Right renal cortex interstitium (tissue), 3 donors: Measurements from ENCODE around the gene MED15. TPM values are rescaled to one million over a fixed set of nuclear protein-coding genes. Genes with fewer than 3 reads are reported as not detected.
A peak's percentile ranks its signal among the peaks of the same experiment; 100 is the strongest.
"Not testable (repeated sequence)": the region's sequence is repeated elsewhere in the genome, so short reads cannot be mapped to it uniquely, and the experiment has no call there.

Experiments
- DNase-seq, 3 donors: peaks; one replicate each; pipeline ENCODE4 v3.0.0-alpha.2; 2013; ENCODE audit warnings: low read depth in 3 of 3, low spot score in 2 of 3
- polyA plus RNA-seq, 3 donors: library from polyadenylated mRNA; unstranded; fragments of 120-200 nt; gene quantifications; one replicate each; pipeline ENCODE4 v1.2.1, GENCODE V29; 2013; ENCODE audit not compliant: insufficient read length in 3 of 3

MED15 gene, protein sequence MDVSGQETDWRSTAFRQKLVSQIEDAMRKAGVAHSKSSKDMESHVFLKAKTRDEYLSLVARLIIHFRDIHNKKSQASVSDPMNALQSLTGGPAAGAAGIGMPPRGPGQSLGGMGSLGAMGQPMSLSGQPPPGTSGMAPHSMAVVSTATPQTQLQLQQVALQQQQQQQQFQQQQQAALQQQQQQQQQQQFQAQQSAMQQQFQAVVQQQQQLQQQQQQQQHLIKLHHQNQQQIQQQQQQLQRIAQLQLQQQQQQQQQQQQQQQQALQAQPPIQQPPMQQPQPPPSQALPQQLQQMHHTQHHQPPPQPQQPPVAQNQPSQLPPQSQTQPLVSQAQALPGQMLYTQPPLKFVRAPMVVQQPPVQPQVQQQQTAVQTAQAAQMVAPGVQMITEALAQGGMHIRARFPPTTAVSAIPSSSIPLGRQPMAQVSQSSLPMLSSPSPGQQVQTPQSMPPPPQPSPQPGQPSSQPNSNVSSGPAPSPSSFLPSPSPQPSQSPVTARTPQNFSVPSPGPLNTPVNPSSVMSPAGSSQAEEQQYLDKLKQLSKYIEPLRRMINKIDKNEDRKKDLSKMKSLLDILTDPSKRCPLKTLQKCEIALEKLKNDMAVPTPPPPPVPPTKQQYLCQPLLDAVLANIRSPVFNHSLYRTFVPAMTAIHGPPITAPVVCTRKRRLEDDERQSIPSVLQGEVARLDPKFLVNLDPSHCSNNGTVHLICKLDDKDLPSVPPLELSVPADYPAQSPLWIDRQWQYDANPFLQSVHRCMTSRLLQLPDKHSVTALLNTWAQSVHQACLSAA
- 10 to 100 TPM; 31.5 to 38.0 (median 35.1) TPM for polyA plus RNA-seq

DNA sequence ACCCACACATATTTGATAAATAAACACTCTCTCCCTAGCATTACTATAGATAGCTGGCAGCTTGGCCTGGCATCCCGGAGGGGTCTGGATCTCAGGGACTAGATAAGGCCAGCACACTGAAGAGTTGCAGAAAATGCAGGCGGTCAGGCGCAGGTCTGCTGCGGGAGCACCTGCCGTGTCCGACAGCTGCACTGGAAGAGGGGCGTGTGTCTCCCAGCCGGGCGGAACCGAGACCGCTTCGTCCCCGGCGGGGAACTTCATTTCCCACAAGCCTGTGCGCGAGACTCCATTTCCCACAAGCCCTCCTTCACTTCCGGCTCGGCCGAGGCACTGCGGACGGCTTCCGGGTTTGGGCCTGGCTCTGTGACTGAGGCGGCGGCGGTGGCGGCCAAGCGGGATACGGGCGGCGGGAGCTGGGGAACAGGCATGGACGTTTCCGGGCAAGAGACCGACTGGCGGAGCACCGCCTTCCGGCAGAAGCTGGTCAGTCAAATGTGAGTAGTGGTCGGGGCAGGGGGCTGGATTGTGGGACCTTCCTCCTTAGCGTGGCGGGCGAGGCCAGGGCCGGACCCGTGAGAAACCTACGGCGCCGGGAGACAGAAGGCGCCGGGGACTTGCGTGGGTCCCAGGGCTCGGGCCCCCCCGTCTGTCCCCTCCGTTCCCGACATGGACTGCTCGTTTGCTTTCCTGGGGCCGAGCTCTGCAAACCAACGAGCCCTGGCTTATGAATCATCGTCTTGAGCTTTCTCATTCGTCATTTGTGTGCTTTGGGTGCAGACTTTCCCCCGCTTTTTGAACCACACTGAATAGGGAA is at the start of gene MED15:
MED15 (plus strand) TSS at position 358 of the 814 bp plus-strand sequence; CDS start at position 427, 69 bp downstream.
- peak in 1 of 3 donors; percentile 71 for DNase-seq

DNA sequence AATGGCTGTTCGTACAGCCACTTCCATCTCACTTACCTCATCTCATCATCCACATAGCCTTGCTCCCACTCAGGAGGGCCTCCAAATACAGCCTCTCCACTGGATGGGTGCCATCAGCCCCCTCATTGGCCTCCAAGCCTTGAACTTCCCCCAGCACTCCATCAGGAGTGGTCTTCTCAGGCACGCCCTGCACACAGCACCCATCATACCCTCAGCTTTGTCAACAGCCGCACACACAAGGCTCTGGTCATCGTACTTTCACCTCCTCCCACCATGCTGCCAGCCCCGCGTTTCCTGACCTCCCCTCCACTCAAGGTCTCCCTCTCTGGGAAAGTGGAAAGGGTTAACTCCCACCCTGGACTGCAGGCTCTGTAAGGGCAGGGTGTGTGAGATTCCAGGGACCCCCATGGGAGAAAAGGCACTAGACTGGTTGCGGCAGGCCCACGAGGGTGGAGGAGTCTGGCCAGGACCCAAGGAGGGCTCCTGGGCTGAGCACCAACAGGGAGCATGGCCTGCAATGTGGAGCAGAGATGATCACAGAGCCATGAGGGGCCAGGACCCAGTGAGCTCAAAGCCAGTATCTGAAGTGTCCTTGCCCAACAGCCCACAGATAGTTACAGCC is 48.8 kb upstream of the MED15 start:
- no peak for DNase-seq

DNA sequence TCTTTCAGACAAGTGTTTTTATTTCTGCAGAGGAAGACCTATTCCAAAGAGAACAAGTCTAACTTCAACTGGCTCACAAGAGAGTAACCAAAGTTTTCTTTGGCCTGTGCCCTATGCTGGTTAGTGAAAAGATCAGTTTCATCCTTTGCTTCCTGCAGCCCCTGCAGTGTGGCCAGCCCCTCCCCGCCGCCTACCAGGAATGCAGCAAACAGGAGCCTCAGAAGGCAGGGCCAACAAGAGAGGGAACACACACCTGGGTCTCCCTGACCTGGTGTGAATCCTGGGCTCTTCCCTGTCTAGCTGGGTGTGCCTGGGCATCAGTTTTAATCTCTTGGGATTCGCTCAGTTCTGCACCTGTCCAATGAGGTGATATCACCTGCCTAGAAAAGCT is 48.3 kb upstream of the MED15 start:
- DNase-seq: no peak

DNA sequence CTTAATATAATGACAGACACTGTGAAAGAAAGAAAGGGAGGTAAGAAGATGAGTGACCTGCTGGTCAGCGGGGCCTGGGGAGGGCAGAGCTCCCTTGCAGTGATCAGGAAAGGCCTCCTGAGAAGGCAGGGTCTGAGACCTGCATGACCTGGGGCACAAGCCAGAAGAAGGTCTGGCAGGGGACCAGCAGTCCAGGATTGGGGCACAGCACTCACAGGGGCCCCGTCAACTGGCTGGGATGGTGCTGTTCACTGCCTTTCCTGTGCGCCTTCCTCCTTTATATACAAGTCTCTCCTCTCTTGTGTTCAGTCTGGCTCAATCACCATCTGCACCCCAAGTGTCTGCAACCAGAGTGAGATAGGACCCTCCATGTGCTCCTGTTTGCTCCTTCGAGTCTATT is 47.5 kb upstream of the MED15 start:
- DNase-seq: no peak

DNA sequence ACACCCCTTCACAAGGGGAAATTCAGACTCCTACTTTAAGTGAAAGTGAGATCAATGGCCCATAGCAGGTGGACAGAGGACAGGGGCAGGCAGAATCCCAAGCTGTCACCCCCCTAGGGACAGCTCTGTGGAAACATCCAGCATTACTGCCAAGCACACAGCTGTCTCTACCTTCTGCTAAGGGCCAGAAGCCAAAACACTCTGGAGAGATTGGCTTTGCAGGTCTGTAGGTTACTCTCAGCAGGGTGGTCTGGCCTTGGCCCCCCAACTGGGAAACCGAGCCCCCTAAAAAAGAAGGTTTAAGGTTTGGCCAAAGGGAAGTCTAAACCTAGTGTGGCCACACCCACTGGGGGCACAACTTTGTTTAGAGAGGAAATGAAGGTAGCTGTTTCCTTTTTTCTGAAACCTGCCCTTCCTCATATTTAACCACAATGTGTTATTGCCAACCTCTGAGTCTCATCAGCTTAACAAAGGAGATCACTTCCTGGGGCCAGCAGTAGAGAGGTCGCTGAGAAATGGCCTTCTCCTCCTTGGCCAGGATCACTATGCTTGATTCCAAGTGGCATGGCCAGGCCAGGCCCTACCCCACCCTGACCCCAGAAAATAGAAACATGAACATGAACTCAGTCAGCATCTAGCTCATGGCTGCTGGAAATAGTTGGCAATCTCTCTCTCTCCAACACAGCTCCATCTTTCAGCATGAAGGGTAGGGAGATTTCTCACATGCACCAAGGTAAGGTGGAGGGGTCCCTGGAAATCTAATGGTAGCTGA is 43.9 kb upstream of the MED15 start:
- DNase-seq: no peak

DNA sequence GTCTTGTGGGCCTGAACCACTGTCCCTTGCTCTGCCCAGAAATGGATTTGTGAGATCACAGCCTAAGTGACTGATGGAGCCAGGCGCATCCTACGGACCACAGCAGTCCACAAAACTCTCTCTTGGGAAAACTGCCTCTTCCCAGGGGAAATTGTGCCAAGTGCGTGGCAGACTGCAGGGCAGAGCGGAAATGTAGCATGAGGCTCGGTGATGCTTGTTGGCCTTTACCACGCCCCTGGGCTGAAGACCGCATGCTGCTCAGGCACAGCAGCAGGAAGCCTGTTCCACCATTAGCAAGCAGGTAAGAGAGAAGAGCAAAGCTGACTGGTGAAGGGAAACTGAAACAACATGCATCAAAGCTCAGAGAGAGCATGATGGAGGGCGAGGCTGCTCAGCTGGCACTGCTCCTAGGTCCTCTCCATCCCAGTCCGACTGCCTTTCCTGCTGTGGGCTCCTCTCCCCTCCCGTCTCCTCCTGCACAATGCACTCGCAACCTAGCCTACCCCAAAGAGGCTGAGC is 43.3 kb upstream of the MED15 start:
- DNase-seq: no peak

DNA sequence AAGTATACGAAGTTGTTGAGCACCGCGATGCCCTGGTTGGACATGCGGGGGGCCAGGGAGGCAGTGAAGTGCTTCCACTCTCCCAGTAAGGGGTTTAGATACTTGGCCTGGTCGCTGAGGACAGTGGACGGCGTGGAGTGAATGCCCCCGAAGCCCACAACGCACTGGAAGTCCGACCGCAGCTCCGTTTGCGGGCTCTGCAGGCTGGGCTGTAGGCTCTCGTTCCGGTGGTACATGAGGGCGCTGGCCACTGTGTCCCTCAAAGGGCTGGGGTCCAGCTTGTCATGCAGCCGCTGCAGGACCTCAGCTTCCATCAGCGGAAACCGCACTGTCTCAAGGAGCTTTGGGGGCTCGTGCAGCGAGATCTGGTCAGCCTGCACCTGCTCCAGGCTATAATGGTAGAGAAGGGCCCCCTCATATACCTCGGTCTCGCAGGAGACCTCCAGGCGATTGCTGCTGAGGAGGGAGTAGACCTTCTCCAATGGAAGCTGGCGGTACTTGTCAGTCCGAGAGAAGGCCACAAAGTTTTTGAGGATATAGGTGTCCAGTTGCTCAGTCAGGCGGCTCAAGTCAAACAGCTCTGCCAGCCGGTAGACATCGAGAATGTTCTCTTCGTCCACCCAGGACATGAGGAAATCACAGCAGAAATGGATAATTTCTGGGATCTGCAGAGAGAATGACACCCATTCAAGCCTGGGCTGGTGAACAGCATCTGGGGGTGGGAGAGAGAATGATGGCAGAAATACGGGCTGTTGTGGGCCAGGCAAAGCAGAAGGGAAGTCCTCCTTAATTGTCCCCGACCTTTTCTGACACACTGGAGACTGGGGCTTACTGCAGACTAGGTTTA is 42.3 kb upstream of the MED15 start:
- no peak for DNase-seq

DNA sequence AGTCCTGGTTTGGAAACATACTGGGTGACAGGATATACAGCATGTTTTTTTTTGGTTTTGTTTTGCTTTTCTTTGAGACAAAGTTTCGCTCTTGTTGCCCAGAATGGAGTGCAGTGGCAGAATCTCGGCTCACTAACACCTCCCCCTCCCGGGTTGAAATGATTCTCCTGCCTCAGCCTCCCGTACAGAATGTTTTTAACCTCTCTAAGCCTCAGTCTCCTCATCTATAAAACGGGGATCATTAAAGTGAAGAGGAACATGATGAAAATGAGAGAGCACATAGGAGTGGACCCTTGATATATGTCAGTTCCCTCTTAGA is 41.7 kb upstream of the MED15 start:
- no peak for DNase-seq

DNA sequence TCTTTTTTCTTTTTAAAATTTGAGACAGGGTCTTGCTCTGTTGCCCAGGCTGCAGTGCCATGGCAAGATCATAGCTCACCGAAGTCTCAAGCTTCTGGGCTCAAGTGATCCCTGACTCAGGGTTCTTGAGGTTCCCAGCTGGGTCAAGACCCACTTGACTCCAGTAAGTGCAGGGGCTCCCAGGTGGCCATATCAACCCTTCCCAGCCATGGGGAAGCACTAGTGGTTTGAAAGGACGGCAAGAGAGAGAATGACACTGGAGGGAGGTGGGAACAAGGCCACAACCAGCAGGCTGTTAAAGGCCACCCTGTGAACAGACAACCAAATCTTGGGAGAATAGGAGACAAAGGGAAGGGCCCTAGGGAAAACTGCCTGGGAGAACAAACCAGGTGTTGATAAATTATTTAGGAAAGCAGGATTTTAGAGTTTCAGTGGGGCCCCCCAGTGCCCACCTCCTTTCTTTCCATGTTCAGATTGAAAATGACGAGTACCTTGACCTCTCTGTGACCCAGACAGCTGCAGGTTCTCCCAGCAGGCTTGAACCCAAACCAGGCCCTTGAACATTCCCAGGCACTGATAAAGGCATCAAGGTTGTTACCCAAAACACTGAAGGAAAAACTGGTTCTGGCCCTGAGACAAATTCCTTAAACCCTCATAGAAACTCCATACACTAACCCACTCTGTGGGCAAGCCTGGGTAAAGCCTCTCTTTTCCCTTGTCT is 40.6 kb upstream of the MED15 start:
- no peak for DNase-seq

DNA sequence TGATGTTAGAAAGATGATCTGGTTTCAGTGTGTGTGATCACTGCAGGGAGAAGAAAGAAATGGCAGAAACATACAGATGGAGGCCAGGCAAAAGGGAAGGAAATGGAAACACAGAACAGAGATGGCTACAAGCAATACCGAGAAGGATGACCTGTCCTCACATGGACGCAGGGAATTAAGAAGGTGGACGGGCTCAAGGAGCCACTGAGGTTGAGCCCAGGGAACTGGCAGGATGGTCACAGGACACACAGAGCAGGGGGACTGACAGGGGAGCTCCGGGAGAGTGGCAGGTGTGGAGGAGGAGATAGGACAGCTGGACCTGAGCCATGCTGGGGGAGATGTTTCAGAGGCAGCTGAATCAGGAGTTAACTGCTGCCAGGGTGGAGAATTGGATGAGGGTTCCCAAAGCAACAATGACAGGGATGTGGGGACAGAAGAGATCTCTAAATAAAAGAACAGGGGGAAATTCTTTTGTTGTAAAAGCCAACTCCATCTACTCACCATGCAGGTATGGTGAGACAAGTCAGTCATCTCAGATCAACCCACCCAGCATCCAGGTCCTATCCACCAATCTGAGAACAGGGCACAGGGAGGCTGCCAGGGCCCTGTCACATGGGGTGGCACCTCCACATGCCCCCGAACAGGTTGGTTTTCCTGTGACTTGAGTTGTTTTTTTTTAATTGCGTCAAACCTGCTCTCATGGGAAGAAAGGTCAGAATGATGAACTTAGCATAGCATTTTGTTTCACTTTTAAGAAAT is 38.1 kb upstream of the MED15 start:
- DNase-seq: no peak

DNA sequence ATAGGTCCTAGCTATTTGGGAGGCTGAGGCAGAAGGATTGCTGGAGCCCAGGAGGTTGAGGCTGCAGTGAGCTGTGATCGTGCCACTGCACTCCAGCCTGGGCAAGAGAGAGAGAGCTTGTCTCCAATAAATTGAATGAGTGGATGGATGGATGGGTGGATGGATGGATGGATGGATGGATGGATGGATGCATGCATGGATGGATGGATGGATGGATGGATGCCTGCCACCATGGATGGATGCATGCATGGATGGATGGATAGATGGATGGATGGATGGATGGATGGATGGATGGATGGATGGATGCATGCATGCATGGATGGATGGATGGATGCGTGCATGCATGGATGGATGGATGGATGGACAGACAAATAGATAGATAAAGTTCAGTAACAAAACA is 36.9 kb upstream of the MED15 start:
- not testable (repeated sequence) for DNase-seq

DNA sequence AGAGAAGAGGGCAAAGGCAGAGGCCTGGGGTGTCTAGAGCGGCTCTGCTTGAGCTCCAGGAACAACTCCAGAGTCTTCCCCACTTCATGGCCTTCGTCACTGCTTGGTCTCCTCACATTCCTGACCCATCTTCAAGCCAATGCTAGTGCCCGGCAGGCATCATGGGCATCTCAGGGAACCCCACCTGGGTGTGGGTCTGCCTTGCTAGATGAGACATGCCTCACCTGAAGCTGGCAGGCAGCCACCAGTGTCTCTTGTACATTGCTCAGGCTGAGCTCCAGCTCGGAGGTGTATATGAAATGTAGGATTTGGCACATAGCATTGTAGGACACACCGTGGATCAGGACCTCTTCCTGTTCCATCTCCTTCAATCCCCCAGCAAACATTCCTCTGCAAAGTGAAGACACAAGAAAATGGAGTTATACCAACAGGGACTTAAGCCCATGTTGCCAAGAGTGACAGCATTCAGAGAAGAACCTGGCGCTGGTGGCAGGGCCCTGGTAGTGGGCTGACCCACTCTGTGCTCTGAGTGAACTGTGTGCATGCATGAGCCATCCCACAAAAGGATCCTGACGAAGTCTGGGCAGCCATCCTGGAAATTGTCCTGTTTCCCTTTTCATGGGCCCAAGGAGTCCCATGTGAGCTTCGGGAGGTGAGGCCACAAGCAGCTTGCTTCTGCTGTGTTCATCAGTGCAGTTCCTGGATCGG is 36.1 kb upstream of the MED15 start:
- DNase-seq: no peak

DNA sequence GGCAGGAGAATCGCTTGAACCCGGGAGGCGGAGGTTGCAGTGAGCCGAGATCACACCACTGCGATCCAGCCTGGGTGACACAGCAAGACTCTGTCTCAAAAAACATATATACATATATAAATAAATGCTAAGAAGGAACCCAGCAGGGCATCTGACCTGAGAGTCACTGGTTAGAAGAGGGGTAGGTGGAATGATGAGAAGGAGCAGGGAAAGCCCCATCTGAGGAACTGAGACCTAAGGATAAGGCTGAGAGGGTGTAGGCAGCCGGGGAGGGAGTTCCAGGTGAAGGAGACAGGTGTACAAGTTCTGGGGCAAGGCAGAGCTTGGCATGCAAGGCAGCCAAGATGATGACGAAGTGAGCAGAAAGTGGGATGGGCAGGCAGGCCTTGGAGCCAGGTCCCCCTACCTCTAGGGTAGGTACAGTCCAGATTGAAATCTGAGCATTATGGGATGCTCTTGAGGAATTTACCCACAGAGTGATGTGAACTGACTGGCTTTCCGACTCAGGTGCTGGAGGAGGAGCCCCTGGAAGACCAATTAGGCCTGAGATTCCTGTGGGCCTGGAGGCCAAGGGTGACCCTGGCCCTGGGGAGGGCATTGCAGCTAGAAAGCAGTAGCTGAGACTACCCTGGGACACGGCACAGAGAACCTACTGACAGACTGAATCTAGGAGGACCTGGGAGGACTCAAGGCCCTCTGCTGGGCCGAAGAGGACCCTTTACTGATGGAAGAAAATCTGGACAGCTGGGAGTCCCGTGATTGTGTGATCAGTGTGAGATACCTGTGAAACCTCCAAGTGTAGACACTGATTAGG is 34.6 kb upstream of the MED15 start:
- DNase-seq: no peak

DNA sequence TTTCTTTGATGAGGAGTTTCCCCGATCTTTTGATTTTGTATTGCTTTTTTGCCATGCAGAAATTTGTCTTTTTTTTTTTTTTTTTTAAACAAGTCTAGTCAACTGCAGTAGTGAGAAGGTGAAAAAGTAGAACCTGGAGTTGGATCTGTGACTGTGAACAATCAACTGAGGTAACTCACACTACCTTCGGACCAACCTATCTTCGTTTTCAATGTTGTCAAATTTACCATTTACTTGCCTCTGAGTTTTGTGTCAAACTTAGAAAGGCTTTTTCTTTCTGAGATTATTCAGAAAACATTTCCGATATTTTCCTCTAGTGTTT is 32.3 kb upstream of the MED15 start:
- no peak for DNase-seq

DNA sequence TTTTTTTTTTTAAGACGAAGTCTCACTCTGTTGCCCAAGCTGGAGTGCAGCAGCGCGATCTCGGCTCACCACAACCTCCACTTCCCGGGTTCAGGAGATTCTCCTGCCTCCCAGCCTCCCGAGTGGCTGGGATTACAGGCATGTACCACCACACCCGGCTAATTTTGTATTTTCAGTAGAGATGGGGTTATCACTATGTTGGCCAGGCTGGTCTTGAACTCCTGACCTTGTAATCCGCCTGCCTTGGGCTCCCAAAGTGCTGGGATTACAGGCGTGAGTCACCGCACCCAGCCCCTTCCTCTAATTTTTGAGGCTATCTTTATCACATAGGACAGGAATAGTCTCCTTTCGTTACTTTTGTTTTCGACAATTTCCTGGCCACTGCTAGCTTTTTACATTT is 31.8 kb upstream of the MED15 start:
- not testable (repeated sequence) for DNase-seq

DNA sequence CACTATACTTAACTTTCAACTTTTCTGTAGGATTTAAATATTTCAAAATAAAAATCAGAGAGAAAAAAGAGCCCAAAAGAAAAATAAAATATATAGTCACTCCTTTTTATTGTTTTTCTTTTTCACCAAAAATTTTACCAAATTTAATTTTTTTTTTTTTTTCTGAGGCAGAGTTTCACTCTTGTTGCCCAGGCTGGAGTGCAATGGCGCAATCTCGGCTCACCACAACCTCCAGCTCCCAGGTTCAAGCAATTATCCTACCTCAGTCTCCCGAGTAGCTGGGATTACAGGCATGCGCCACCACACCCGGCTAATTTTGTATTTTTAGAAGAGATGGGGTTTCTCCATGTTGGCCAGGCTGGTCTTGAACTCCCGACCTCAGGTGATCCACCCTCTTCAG is 29.4 kb upstream of the MED15 start:
- DNase-seq: not testable (repeated sequence)
